ENCODE measurements around the gene TLE2. TPM values are rescaled to one million over a fixed set of nuclear protein-coding genes. Genes with fewer than 3 reads are reported as not detected.

The TLE2 gene
- total RNA-seq, 4 donors from 2014 or later = 5.4 to 22.7 (median 7.6) TPM

GRCh38 chr19:3003046-3003445 is 26.0 kb downstream of the TLE2 start:
- H3K9me3 ChIP-seq = no peaks in the 10 kb centered on the region
- intact Hi-C loops (cut with DNase I) = no loop called here
- no peak for DNase-seq
- TF ChIP-seq CTCF (IDR thresholded peaks at IDR 0.05) = no peak
- no peak for TF ChIP-seq POLR2A (IDR thresholded peaks at IDR 0.05)
- no peak overlapping the region for H3K4me3 ChIP-seq
- no peaks in the 10 kb centered on the region for H3K4me1 ChIP-seq
- H3K27ac ChIP-seq = no peak overlapping the region
- WGBS, 2 donors = 82 to 90% methylated on average over 6 of the region's 7 CpGs
- peaks cover 0 to 54% (median 0%) of the 10 kb centered on the region in 3 donors for H3K36me3 ChIP-seq
- no peaks in the 10 kb centered on the region for H3K27me3 ChIP-seq

GRCh38 chr19:3001235-3001800 is 27.8 kb downstream of the TLE2 start:
- H3K9me3 ChIP-seq = no peaks in the 10 kb centered on the region
- no peak overlapping the region for H3K4me3 ChIP-seq
- H3K27me3 ChIP-seq = no peaks in the 10 kb centered on the region
- no peaks in the 10 kb centered on the region for H3K4me1 ChIP-seq
- H3K27ac ChIP-seq = no peak overlapping the region
- TF ChIP-seq POLR2A (IDR thresholded peaks at IDR 0.05) = no peak
- no peak for TF ChIP-seq CTCF (IDR thresholded peaks at IDR 0.05)
- WGBS, 2 donors = 86 to 95% methylated on average over 6 of the region's 6 CpGs
- peaks cover 0 to 42% (median 0%) of the 10 kb centered on the region in 3 donors for H3K36me3 ChIP-seq
- DNase-seq = no peak
- intact Hi-C loops (cut with DNase I) = no loop called here

GRCh38 chr19:2998642-2999041 is 30.4 kb downstream of the TLE2 start:
- 87 to 98% methylated on average over 4 to 8 of the region's 11 CpGs for WGBS, 2 donors
- DNase-seq = no peak
- TF ChIP-seq CTCF (IDR thresholded peaks at IDR 0.05) (no peak), POLR2A (IDR thresholded peaks at IDR 0.05) (no peak)
- Histone ChIP-seq H3K4me3 (no peak overlapping the region), H3K9me3 (no peaks in the 10 kb centered on the region), H3K27me3 (no peaks in the 10 kb centered on the region), H3K36me3 (peaks cover 0 to 25% (median 0%) of the 10 kb centered on the region in 3 donors), H3K4me1 (no peaks in the 10 kb centered on the region), H3K27ac (no peak overlapping the region)
- intact Hi-C loops (cut with DNase I) = no loop called here

- Histone ChIP-seq H3K27ac (no peak overlapping the region), H3K9me3 (no peaks in the 10 kb centered on the region), H3K36me3 (peaks cover 0 to 25% (median 0%) of the 10 kb centered on the region in 3 donors), H3K27me3 (no peaks in the 10 kb centered on the region), H3K4me1 (no peaks in the 10 kb centered on the region), H3K4me3 (no peak overlapping the region)
- WGBS, 2 donors = 62 to 77% methylated on average over 5 to 7 of the region's 13 CpGs
- intact Hi-C loops (cut with DNase I) = no loop called here
- no peak for DNase-seq
- TF ChIP-seq CTCF (IDR thresholded peaks at IDR 0.05) (no peak), POLR2A (IDR thresholded peaks at IDR 0.05) (no peak)
Observed at GRCh38 chr19:2997720-2998119, 31.4 kb downstream of the TLE2 start.

GRCh38 chr19:2994588-2995131 is 34.4 kb downstream of the TLE2 start:
- no peaks in the 10 kb centered on the region for H3K4me1 ChIP-seq
- DNase-seq = no peak
- no peaks in the 10 kb centered on the region for H3K9me3 ChIP-seq
- H3K27me3 ChIP-seq = no peaks in the 10 kb centered on the region
- no peak overlapping the region for H3K4me3 ChIP-seq
- H3K27ac ChIP-seq = no peak overlapping the region
- TF ChIP-seq POLR2A (IDR thresholded peaks at IDR 0.05) (no peak), CTCF (IDR thresholded peaks at IDR 0.05) (no peak)
- intact Hi-C loops (cut with DNase I) = no loop called here
- WGBS, 2 donors = 82 to 85% methylated on average over 10 to 13 of the region's 15 CpGs
- peaks cover 0 to 9% (median 0%) of the 10 kb centered on the region in 3 donors for H3K36me3 ChIP-seq
